ENCODE data around the gene ETNK2.

GRCh38 chr1:204169858-204170257, 18.0 kb upstream of the ETNK2 start:
- TF ChIP-seq REST (IDR thresholded peaks at IDR 0.05; ENCODE audit: insufficient read depth in 1 of 2, low read depth in 2 of 2, low read length in 2 of 2) = no peak
- no peak for TF ChIP-seq POLR2AphosphoS5 (IDR thresholded peaks at IDR 0.05; ENCODE audit: low read depth, low read length)

All from PFSK-1 (cell line).